HG03469 (cell line): ENCODE data around the gene CREB3.
A peak's percentile ranks its signal among the peaks of the same experiment; 100 is the strongest.

ENCODE experiments used
- ATAC-seq: cut with Tn5 transposase; IDR thresholded peaks from one replicate; pipeline ENCODE4 v1.9.1; 2021; ENCODE audit warnings: mild to moderate bottlenecking, moderate library complexity, moderate number of reproducible peaks; ENCODE audit not compliant: unreplicated experiment

Gene CREB3

GRCh38 chr9:35700942-35701341, 31.5 kb upstream of the CREB3 start:
- ATAC-seq, result no peak

- ATAC-seq, result no peak
Measured at GRCh38 chr9:35702696-35703095, 29.8 kb upstream of the CREB3 start.

GRCh38 chr9:35703906-35704672, 28.4 kb upstream of the CREB3 start:
- no peak for ATAC-seq

GRCh38 chr9:35705372-35705771, 27.1 kb upstream of the CREB3 start:
- no peak for ATAC-seq

GRCh38 chr9:35705836-35706430, 26.5 kb upstream of the CREB3 start:
- ATAC-seq, result no peak

GRCh38 chr9:35706951-35707350, 25.5 kb upstream of the CREB3 start:
- no peak for ATAC-seq

- ATAC-seq, result no peak
Measured at GRCh38 chr9:35708146-35708545, 24.3 kb upstream of the CREB3 start.

GRCh38 chr9:35710818-35711500, 21.5 kb upstream of the CREB3 start:
- ATAC-seq, result no peak

GRCh38 chr9:35711501-35712428, 20.7 kb upstream of the CREB3 start:
- ATAC-seq, result no peak

- no peak for ATAC-seq
Measured at GRCh38 chr9:35712762-35713400, 19.6 kb upstream of the CREB3 start.

- ATAC-seq, result no peak
Measured at GRCh38 chr9:35713578-35713977, 18.9 kb upstream of the CREB3 start.

GRCh38 chr9:35714123-35714522, 18.3 kb upstream of the CREB3 start:
- ATAC-seq, result no peak

GRCh38 chr9:35714579-35715252, 17.8 kb upstream of the CREB3 start:
- ATAC-seq, result no peak

GRCh38 chr9:35716230-35716629, 16.2 kb upstream of the CREB3 start:
- ATAC-seq, result no peak

GRCh38 chr9:35717132-35717870, 15.2 kb upstream of the CREB3 start:
- no peak for ATAC-seq

GRCh38 chr9:35718721-35719511, 13.6 kb upstream of the CREB3 start:
- ATAC-seq, result peak; percentile 41

GRCh38 chr9:35719546-35719945, 12.9 kb upstream of the CREB3 start:
- no peak for ATAC-seq

- ATAC-seq, result no peak
Measured at GRCh38 chr9:35723426-35723825, 9.0 kb upstream of the CREB3 start.
